H7 (cell line): ENCODE measurements around the gene MCM3AP. TPM values are rescaled to one million over a fixed set of nuclear protein-coding genes. Genes with fewer than 3 reads are reported as not detected.

Experiments used
- DNase-seq: peaks from one replicate; pipeline ENCODE4 v3.0.0; 2012
- H3K27me3 ChIP-seq: 2 replicates; pipeline ENCODE4 v1.6.0; 2011; ENCODE audit warnings: mild to moderate bottlenecking, low read length; ENCODE audit not compliant: control insufficient read depth, insufficient read depth
- H3K36me3 ChIP-seq: replicated peaks from 2 replicates; pipeline ENCODE4 v1.5.1; 2011; ENCODE audit warnings: low read length; ENCODE audit not compliant: control insufficient read depth, insufficient read depth
- H3K4me3 ChIP-seq: 2 replicates; pipeline ENCODE4 v1.5.1; 2011; ENCODE audit warnings: low read depth, mild to moderate bottlenecking, control low read depth, low read length, moderate library complexity; ENCODE audit not compliant: insufficient read depth
- total RNA-seq: library from RNA; depleted of rRNA; stranded (reverse); fragments of >200 nt; shearing (Covaris generic); gene quantifications from 2 replicates; pipeline ENCODE4 v1.2.3, GENCODE V29; 2014; rRNA removed

The MCM3AP gene
- total RNA-seq: 84.8 and 112 TPM in 2 replicates

DNA sequence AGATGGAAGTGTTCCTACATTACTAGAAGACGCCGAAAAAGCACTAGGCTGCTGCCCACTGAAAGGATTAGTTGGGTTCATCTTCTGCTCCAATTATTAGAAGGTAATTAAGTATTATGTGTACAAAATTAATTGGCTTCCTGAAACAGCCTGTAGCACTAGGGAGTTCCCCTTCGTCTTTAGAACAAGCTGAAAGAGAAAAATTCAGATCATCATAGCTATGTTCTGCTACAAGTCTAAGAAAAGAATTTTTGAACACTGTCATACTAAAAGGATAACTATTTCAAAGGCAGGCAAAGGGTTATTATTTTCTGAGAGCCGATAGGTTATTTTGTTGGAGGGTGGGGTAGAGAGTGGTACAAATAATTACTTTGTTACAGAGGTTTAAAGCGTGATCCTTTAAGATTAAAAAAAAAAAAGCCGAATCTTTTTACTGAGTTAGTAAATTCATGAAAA, at the start of gene MCM3AP:
TSS of gene MCM3AP (minus strand) at position 406 of the 456 bp plus-strand sequence. CDS start at position 81, 325 bp downstream.
- H3K27me3 ChIP-seq: no peaks in the 10 kb centered on the region
- H3K4me3 ChIP-seq: peak within 1 kb of the TSS; percentile 88
- no peak for DNase-seq
- peaks cover 7% of the 10 kb centered on the region for H3K36me3 ChIP-seq

DNA sequence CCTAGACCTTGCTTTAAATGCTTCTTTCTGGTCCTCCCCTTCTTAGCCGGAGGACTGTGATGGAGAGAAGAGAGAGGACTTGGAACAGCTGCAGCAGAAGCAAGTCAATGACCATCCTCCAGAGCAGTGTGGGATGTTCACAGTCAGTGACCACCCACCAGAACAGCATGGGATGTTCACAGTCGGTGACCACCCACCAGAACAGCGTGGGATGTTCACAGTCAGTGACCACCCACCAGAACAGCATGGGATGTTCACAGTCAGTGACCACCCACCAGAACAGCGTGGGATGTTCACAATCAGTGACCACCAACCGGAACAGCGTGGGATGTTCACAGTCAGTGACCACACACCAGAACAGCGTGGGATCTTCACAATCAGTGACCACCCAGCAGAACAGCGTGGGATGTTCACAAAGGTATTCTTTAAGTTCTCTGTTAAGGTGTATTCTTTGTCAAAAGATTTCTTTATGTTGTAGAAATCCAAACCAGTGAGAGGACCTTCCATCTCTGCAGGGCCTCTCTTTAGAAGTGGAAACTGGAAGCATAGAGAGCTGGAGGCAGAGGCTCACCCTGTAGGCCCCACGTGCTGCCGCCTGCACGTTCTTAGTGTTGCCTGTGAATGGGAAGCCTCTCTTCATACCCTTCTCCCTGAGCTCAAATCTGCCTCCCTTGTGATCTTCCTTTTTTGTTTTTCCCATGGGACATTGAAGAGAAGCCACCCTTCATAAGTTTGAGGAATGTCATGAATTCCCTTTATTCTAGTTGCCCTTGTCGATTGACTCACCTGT, 49.1 kb upstream of the MCM3AP start:
- H3K4me3 ChIP-seq: no peak overlapping the region
- H3K27me3 ChIP-seq: no peaks in the 10 kb centered on the region
- no peak for DNase-seq
- peaks cover 15% of the 10 kb centered on the region for H3K36me3 ChIP-seq

DNA sequence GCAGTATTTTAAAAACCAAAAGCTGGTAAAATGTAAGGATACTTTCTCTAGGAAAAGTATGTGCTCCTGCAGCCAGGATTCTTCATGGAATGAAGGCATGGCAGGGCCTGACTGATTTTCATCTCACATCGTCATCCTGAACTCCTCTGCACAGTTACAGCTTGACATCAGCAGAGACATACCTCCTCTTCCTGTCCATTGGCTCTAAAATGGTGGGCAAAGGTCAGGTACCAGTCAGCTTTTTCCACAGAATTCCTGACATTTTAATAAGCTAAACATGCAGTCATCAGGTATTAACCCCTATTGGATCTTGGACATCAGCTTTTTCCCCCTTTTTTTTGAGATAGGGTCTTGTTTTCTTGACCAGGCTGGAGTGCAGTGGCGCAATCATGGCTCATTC, 44.4 kb upstream of the MCM3AP start:
- no peak overlapping the region for H3K4me3 ChIP-seq
- H3K36me3 ChIP-seq: peaks cover 10% of the 10 kb centered on the region
- no peak for DNase-seq
- H3K27me3 ChIP-seq: no peaks in the 10 kb centered on the region

DNA sequence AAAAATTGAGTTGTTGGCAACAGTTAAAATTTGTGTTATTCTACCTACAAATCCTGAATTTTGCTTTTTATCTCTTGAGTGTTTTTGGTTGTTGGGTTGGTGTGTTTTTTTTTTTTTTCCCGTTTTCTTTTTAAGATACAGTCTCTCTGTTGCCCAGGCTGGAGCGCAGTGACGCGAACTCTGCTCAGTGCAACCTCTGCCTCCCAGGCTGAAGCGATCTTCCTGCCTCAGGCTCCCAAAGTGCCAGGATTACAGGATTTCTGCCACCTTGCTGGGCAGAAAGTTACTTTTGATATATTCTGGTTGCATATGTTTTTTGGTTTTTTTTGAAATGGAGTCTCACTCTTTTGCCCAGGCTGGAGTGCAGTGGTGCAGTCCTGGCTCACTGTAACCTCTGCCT, 42.7 kb upstream of the MCM3AP start:
- no peaks in the 10 kb centered on the region for H3K27me3 ChIP-seq
- DNase-seq: no peak
- no peak overlapping the region for H3K4me3 ChIP-seq
- peaks cover 4% of the 10 kb centered on the region for H3K36me3 ChIP-seq

DNA sequence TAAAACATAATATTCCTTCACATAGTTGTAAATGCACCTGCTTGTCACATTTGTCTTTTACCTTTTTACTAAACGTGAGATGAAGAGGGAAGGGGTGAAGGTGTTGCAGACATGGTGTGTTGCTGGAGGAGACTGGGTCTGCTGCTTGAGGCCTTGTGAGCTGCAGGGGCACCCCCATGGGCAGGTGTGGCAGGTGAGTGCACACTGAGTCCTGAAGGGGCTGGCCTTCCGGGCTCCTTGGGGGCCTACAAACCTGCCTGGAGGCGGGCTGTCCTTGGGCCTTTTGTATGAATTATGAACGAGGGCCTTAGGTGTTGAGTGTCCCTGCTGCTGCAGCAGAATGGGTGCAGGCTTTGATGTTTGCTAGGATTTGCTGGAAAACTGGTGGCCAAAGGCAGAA, 42.3 kb upstream of the MCM3AP start:
- Histone ChIP-seq H3K4me3 (no peak overlapping the region), H3K27me3 (no peaks in the 10 kb centered on the region), H3K36me3 (peaks cover 4% of the 10 kb centered on the region)
- no peak for DNase-seq

DNA sequence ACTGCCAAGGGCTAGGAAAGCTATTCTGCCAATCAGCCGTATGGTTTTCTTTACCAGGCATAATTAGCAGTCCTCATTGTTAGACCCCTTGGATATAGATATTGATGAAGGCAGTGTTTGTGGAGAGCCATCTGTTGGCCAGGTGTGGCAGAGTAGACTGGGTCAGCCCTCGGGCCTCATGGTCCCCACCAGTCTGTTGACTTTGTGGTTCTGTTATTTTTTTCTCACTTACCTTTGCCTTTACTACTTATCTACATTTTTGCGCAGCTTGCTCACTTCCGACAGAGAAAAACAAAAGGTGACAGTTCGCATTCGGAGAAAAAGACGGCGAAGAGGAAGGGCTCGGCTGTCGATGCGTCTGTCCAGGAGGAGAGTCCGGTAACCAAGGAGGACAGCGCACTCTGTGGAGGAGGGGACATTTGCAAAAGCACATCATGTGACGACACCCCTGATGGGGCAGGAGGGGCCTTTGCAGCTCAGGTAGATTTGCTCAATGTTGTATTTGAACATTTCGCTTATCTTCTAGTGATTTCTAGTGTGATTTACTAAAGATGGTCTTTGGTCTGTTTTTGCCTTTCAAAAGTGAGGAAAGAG, 40.8 kb upstream of the MCM3AP start:
- Histone ChIP-seq H3K27me3 (no peaks in the 10 kb centered on the region), H3K36me3 (peaks cover 4% of the 10 kb centered on the region), H3K4me3 (no peak overlapping the region)
- DNase-seq: peak; percentile 61

DNA sequence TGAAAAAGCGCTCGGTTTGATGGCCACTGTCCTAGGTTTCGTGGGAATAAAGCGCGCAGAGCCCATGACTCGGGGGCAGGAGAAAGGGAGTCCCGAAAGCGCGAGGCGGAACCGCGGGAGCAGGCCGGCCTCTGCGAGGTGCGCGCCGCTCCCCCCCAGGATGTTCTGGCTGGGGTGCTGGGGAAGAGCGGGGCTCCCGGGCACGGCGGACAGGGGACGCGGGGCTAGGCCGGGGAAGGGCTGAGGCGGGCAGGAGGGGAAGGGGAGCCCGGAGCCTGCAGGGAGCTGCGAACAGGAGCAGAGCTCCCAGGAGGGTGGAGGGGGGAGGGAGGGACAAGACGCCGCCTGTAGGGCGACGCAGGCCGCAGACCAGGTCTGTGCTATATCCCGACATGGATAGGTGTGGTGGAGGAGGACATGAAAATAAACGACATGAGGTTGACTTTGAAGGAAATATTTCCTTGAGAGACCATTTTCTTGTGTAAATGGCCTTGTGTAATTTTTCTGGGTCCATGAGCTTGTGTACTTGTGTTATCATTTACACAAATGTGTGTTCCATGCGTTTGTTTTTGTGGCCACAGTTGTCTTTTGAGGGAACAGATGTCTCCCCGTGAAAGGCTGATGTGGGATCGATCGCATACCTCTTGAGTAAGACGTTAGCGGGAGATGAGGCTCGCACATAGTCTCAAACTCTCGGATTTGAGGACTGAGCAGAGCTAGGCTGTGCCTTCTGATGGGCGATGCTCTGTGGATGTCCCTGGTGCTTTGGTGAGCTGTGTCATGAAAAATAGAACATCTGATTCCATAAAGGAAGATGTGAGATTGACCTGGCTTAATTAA, 39.9 kb upstream of the MCM3AP start:
- DNase-seq: peak; percentile 92
- H3K4me3 ChIP-seq: peak overlapping the region; percentile 93
- no peaks in the 10 kb centered on the region for H3K27me3 ChIP-seq
- H3K36me3 ChIP-seq: peaks cover 4% of the 10 kb centered on the region

DNA sequence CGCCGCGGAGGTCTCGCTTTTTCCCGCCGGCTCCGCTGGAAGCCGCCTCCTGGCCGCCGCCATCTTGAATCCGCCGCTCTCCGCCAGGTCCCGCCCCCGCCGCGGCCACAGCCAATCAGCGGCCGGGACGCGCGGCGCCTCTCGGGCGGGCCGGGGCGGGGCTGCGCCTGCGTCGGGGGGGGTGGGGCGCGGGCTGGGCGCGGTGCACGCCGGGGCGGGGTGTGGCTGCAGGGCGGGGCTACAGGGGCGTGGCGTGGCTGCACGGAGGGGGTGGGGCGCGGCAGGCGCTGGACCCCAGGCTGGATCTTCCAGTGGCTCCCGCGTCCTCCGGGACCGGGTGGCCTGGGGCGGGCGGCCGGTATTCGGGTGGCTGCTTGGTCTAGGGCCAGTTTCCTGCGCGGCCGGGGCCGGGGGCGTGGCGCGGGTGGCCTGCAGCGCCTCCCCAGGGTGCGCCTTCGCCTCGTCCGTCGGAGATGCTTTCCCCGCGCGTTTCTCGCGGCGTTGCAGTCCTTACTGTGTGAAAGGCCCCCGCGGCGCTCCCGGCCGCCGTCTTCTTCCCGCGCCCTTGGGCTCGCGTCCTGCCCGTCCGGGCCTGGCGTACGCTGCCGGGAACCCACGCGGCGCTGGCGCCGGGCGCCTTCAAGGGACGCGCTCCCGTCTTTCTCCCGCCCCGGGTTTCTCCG, 39.1 kb upstream of the MCM3AP start:
- Histone ChIP-seq H3K27me3 (no peaks in the 10 kb centered on the region), H3K36me3 (peaks cover 4% of the 10 kb centered on the region), H3K4me3 (peak overlapping the region; percentile 100)
- DNase-seq: peak; percentile 99

DNA sequence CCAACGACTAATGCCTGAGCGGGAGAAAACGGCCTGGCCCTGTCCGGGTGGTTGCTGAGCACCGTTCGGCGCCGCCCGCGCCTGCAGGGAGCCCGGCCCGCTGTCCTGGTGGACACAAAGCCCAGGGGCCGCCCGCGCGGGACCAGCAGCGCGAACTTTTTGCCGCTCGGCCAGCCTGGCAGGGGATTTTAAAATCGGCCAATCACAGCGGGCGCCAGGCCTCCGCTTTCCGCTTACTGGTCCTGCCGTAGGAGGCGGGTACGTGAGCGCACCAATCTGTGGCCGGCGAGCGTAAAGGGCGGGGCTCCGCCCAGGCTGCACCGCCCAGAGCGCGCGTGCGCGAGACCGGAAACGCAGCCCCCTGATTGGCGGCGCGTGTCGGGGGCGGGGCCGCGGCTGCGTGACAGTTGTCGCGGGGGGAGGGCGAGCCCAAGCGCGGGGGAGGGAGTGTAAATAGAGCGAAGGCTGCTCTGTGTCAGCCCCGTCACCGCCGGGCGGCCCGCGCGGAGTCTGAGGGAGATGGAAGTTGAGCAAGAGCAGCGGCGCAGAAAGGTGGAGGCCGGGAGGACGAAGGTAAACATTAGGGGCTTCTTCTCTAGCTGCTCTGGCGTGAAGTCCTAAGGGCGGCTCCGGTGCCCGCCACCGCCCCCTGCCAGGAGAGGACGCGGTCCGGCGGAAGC, 38.4 kb upstream of the MCM3AP start, which contains the start of the genes C21orf58 and PCNT:
TSS of gene C21orf58 (minus strand) at position 161 of the 680 bp plus-strand sequence. CDS start 1,132 bp downstream, outside the sequence.
TSS of gene PCNT (plus strand) at position 447 of the 680 bp plus-strand sequence. CDS start at position 520, 73 bp downstream.
- Histone ChIP-seq H3K27me3 (no peaks in the 10 kb centered on the region), H3K4me3 (peak within 1 kb of the TSS; percentile 100), H3K36me3 (peaks cover 4% of the 10 kb centered on the region)
- peak; percentile 100 for DNase-seq

DNA sequence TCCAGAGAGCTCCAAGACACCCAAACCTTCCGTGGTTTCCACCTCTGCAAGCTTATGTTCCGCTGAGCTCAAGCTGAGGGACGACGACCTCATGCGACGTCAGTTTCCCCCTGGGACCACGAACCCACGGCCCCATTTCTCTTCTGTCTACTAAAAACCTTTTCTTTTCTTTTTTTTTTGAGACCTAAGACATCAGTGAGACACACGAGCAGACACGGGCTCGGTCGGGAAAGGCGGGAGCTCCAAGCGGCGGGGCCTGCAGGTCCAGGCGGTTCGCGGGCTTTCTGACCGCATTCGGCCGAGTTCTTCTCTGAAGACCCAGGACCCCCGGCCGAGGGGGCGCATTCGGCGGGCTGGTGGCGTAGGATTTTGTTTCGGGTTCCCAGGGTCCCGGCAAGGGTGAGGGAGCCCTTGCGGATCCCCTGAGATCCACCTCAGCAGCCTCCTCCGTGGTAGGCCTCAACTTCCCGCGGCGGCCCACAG, 37.9 kb upstream of the MCM3AP start:
- Histone ChIP-seq H3K27me3 (no peaks in the 10 kb centered on the region), H3K36me3 (peaks cover 3% of the 10 kb centered on the region), H3K4me3 (peak overlapping the region; percentile 91)
- no peak for DNase-seq

DNA sequence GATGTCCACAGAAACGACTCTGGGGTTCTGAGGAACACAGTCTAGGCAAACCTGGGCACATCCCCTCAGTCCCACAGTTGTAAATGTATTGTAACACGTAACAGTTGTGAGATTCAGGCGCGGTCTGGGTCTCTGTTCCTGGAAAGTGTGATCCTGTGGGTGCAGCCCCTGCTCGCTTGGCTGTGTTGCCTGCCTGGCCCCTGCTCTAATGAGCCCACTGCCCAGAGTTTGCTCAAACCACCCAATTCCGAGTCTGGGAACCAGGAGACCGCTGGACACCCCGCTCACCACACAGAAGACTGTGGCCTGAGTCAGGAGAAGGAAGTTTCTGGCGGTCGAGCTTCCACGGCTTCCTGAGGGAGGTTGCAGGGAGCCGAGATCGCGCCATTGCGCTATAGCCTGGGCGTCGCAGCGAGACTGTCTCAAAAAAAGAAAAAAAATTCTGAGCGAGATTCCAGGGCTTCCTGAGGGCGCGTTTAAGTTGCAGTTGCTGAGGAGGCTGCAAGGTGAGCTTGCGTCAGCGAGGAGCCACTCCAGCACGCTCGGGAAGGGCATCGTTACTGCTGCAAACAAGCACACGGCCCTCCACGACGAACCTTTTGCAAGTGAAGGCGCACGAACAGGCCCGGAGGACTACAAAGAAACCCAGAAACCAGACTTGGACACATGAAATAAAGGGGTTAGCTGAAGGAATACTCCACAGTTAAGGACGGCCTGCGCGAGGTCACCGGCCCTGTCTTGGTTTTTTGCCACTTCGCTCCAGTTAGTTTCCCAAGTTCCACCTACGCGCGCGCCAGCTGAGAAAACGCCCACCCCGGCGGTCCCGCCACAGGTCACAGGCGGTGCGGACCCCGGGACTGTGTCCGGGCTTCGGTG, 37.2 kb upstream of the MCM3AP start:
- H3K27me3 ChIP-seq: no peaks in the 10 kb centered on the region
- no peaks in the 10 kb centered on the region; the same call in 1 of the 2 replicates for H3K36me3 ChIP-seq
- DNase-seq: peak; percentile 50
- H3K4me3 ChIP-seq: peak overlapping the region; percentile 91

DNA sequence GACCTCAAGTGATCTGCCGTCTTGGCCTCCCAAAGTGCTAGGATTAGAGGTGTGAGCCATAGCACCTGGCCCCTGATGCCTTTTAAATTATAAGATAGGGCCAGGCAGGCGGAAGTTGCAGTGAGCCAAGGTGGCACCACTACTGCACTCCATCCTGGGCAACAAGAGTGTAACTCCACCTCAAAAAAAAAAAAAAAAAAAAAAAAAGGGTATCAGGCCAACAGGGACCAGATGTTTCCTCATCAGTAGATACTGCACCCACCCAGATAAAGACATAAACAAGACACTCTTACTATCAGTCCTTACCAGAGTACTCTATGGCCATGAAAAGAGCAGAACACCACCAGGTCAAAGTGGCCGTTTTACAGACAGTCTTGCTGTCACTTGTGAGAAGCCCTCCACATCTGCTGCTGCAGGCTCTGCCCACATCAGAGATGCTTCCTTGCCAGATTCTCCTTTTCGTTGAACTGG, 35.0 kb upstream of the MCM3AP start:
- no peaks in the 10 kb centered on the region for H3K27me3 ChIP-seq
- DNase-seq: no peak
- no peak overlapping the region for H3K4me3 ChIP-seq
- H3K36me3 ChIP-seq: peaks cover 4% of the 10 kb centered on the region; the same call in 1 of the 2 replicates
